Thyroid gland (tissue), 4 donors: ENCODE results near the gene NRG3. TPM values are rescaled to one million over a fixed set of nuclear protein-coding genes. Genes with fewer than 3 reads are reported as not detected.

Experiments
- DNase-seq, 2 donors: peaks; one replicate each; pipeline ENCODE4 v3.0.0-alpha.2; 2019
- H3K27ac ChIP-seq, 3 donors: fragments of 200-600 bp; sonication (generic); 1 replicate in 2 of 3; 2 replicates in 1 of 3; pipeline ENCODE4 v1.5.1; 2016 to 2019; ENCODE audit warnings: mild to moderate bottlenecking in 1 of 3, moderate library complexity in 1 of 3
- H3K27me3 ChIP-seq: fragments of 200-600 bp; sonication (generic); one replicate; pipeline ENCODE4 v1.5.1; 2019
- H3K36me3 ChIP-seq, 2 donors: fragments of 200-600 bp; sonication (generic); one replicate each; pipeline ENCODE4 v1.5.1; 2016 to 2019
- H3K4me1 ChIP-seq, 2 donors: fragments of 200-600 bp; sonication (generic); one replicate each; pipeline ENCODE4 v1.5.1; 2017 to 2019
- H3K4me3 ChIP-seq, 3 donors: fragments of 200-600 bp; sonication (generic); replicated peaks in 1 of 3; 1 replicate in 2 of 3; 2 replicates in 1 of 3; pipeline ENCODE4 v1.5.1; 2016; ENCODE audit warnings: mild to moderate bottlenecking in 1 of 3
- H3K9me3 ChIP-seq: fragments of 200-600 bp; sonication (generic); one replicate; pipeline ENCODE4 v1.5.1; 2017
- POLR2A ChIP-seq, 2 donors: fragments of 450-650 bp; IDR thresholded peaks; one replicate each; pipeline ENCODE4 v1.6.1; 2017; ENCODE audit warnings: antibody characterized with exemption in 2 of 2, mild to moderate bottlenecking in 2 of 2, moderate library complexity in 1 of 2
- WGBS, 2 donors: methylation state at CpG; one replicate each; pipeline ENCODE4 v1.1.5; 2017; 5-methylcytosine and 5-hydroxymethylcytosine counted together
- intact Hi-C: fragments of 100-400 bp; cut with DNase I; formaldehyde crosslinking; loops from one replicate; pipeline ENCODE4 v1.15.1; 2023
- total RNA-seq, 4 donors: library from RNA; depleted of rRNA; stranded (reverse); fragments of >200 nt; gene quantifications; one replicate each; pipeline ENCODE4 v1.2.3, GENCODE V29; 2016
- TF ChIP-seq, protein P1 (sequence below), 6 experiments: fragments of 200-600 bp in 3 of 6; fragments of 450-650 bp in 3 of 6; sonication (generic) in 3 of 6; IDR thresholded peaks; one replicate each; pipeline ENCODE4 v1.5.1; 2016 to 2019; ENCODE audit warnings: antibody characterized with exemption in 6 of 6, mild to moderate bottlenecking in 2 of 6, inconsistent platforms in 1 of 6, moderate library complexity in 1 of 6

NRG3 gene
- total RNA-seq, 4 donors from 2014 or later, result 0.67 to 1.8 (median 1.3) TPM

DNA sequence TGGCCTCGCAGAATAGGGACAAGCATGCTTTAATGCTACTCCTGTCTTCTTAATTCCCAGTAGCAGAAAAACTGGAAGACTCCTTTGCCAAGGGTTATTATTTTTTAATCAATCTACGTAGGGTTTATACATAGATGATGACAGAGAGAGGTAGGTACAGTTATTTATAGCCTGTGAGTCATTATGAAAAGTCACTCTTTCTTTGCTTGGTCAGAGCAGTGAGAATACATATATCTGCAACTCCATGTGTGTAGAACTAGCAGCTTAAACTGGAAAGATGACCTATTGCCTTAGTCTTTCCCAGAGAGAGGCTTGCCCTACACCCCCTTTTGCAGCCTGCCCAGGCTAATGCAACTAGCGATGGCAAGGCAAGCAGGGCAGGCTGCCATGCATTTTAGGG is 1050.6 kb downstream of the NRG3 start:
- H3K27me3 ChIP-seq, result no peaks in the 10 kb centered on the region
- no peak overlapping the region for H3K4me3 ChIP-seq
- H3K9me3 ChIP-seq, result no peaks in the 10 kb centered on the region
- no peaks in the 10 kb centered on the region for H3K36me3 ChIP-seq
- no peak for TF ChIP-seq POLR2A (IDR thresholded peaks at IDR 0.05)
- TF ChIP-seq, protein P1, sequence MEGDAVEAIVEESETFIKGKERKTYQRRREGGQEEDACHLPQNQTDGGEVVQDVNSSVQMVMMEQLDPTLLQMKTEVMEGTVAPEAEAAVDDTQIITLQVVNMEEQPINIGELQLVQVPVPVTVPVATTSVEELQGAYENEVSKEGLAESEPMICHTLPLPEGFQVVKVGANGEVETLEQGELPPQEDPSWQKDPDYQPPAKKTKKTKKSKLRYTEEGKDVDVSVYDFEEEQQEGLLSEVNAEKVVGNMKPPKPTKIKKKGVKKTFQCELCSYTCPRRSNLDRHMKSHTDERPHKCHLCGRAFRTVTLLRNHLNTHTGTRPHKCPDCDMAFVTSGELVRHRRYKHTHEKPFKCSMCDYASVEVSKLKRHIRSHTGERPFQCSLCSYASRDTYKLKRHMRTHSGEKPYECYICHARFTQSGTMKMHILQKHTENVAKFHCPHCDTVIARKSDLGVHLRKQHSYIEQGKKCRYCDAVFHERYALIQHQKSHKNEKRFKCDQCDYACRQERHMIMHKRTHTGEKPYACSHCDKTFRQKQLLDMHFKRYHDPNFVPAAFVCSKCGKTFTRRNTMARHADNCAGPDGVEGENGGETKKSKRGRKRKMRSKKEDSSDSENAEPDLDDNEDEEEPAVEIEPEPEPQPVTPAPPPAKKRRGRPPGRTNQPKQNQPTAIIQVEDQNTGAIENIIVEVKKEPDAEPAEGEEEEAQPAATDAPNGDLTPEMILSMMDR (IDR thresholded peaks at IDR 0.05), result no peak
- DNase-seq, result no peak
- intact Hi-C loops, result no loop called here
- WGBS, 2 donors, result 86 to 92% methylated on average over 3 of the region's 3 CpGs
- no peak overlapping the region for H3K27ac ChIP-seq
- no peaks in the 10 kb centered on the region for H3K4me1 ChIP-seq

DNA sequence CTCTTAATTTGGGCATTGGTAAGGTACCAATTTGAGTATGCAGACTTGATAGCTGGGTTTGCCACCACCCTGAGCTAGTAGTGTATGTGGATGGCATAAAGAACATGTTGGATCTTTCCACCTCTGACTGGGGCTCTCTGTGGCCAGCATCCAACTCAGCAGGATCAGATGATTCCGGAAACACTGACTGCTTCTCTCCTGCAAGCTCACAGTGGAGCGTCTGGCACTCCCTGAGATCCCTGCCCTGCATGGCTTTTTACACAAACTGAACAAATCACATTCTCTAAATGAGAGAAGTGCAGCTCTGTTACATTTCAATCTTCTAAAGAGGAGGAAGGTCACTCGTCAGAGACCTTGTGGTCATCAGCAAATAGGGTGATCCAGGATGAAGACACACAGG is 1057.5 kb downstream of the NRG3 start:
- H3K4me1 ChIP-seq, result no peaks in the 10 kb centered on the region
- H3K9me3 ChIP-seq, result no peaks in the 10 kb centered on the region
- no peak overlapping the region for H3K4me3 ChIP-seq
- DNase-seq, result no peak
- 62 to 81% methylated on average over 3 of the region's 3 CpGs for WGBS, 2 donors
- H3K36me3 ChIP-seq, result no peaks in the 10 kb centered on the region
- no peaks in the 10 kb centered on the region for H3K27me3 ChIP-seq
- no peak overlapping the region for H3K27ac ChIP-seq
- intact Hi-C loops, result no loop called here
- TF ChIP-seq POLR2A (IDR thresholded peaks at IDR 0.05), result no peak
- TF ChIP-seq, protein P1 (IDR thresholded peaks at IDR 0.05), result no peak

DNA sequence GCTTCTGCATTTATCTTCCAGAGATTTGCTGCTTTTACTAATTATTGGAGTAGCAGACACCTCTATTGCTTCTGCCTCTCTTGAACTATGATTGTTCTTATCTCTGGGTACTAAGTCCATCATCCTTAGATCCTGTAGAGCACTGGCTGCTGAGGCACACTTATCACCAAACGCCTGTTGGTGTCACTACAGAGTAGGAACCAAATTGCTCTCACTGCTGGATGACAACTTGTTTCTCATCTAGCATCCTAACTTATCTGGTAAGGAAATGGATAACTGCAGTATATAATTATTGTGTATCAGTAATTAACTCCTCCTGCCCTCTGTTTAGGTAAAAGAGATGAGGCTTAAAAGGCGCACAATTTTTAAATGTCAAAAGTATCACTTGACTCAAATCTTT is 1059.4 kb downstream of the NRG3 start:
- H3K27me3 ChIP-seq, result no peaks in the 10 kb centered on the region
- no peak for DNase-seq
- no peaks in the 10 kb centered on the region for H3K9me3 ChIP-seq
- 60 to 67% methylated on average over 2 of the region's 2 CpGs for WGBS, 2 donors
- H3K4me3 ChIP-seq, result no peak overlapping the region
- H3K4me1 ChIP-seq, result no peaks in the 10 kb centered on the region
- TF ChIP-seq, protein P1 (IDR thresholded peaks at IDR 0.05), result no peak
- no peak for TF ChIP-seq POLR2A (IDR thresholded peaks at IDR 0.05)
- no peak overlapping the region for H3K27ac ChIP-seq
- intact Hi-C loops, result no loop called here
- H3K36me3 ChIP-seq, result no peaks in the 10 kb centered on the region

GRCh38 chr10:82934947-82935346 is 1060.0 kb downstream of the NRG3 start:
- WGBS, 2 donors, result 95 to 96% methylated on average over 2 of the region's 2 CpGs
- DNase-seq, result no peak
- Histone ChIP-seq H3K27me3 (no peaks in the 10 kb centered on the region), H3K9me3 (no peaks in the 10 kb centered on the region), H3K4me3 (no peak overlapping the region), H3K27ac (no peak overlapping the region), H3K4me1 (no peaks in the 10 kb centered on the region), H3K36me3 (no peaks in the 10 kb centered on the region)
- no peak for TF ChIP-seq POLR2A (IDR thresholded peaks at IDR 0.05)
- TF ChIP-seq, protein P1 (IDR thresholded peaks at IDR 0.05), result no peak
- intact Hi-C loops, result no loop called here

DNA sequence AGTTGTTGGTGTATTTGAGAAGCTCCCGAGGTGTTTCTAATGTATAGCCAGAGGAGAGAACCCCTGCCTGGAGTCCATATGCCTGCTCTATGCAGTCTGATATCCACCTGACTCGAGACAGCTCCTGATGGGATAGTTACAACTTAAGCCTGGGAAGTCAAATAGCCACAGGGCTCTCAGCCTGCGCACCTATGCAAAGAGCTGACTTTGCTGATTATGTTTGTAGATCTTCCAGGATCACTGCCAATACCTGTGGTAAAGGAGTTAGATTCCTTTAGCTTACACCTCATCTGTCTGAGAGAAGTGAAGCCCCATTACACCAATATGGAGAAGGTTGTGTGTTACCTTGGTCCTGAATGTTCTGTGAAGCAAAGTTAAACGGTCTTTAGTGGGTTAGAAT is 1063.3 kb downstream of the NRG3 start:
- TF ChIP-seq POLR2A (IDR thresholded peaks at IDR 0.05), result no peak
- TF ChIP-seq, protein P1 (IDR thresholded peaks at IDR 0.05), result no peak
- DNase-seq, result no peak
- Histone ChIP-seq H3K9me3 (no peaks in the 10 kb centered on the region), H3K4me1 (no peaks in the 10 kb centered on the region), H3K4me3 (no peak overlapping the region), H3K36me3 (no peaks in the 10 kb centered on the region), H3K27ac (no peak overlapping the region), H3K27me3 (no peaks in the 10 kb centered on the region)
- 68 to 71% methylated on average over 4 of the region's 4 CpGs for WGBS, 2 donors
- intact Hi-C loops, result no loop called here
